Endometrium (tissue), 2 donors: ENCODE results near the gene GAS2L1.

ENCODE experiments used
- FAIRE-seq: peaks from 2 replicates; lab custom pipeline; 2012; peaks lifted over from hg19 to GRCh38; lab: Jason Lieb, UNC
- donor health status: control.
- donor health status: control.

The GAS2L1 gene

DNA sequence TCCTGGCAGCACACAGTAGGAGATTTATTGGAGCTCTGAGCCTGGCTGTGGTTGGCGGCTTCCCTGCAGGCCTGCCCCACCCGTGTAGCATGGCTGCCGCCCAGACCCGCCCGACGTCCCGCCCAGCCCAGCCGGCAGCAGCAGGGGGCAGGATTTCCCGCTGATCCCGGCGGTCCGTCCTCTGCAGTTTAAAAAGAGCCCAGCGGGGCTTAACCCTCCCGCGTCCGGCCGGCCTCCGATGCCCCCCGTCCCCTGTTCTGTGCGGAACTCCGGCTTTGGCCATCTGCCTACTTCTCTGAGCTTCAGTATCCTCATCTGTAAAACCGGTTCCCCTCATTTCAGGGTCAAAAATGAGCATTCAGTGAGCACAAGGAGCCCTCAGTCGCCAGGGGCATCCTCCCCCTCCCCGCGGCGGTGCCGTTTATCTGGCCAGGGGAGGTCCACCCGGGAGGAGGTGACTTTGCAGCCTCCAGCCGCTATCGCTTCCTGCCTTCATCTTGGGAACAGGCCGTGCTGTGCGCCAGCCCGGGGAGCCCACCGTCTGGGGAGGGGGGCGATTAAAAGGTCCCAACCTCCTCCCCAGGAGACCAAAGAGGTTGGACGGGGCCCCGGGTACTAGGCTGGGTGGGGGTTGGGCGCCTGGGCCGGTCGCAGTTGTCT, at the start of gene GAS2L1:
Gene GAS2L1 (plus strand): TSS at position 476 of the 660 bp plus-strand sequence. CDS start 1,456 bp downstream, outside the sequence.
- no peak for FAIRE-seq

GRCh38 chr22:29257751-29258181, 48.7 kb upstream of the GAS2L1 start:
- FAIRE-seq: no peak

GRCh38 chr22:29258407-29259252, 47.8 kb upstream of the GAS2L1 start:
- no peak for FAIRE-seq

DNA sequence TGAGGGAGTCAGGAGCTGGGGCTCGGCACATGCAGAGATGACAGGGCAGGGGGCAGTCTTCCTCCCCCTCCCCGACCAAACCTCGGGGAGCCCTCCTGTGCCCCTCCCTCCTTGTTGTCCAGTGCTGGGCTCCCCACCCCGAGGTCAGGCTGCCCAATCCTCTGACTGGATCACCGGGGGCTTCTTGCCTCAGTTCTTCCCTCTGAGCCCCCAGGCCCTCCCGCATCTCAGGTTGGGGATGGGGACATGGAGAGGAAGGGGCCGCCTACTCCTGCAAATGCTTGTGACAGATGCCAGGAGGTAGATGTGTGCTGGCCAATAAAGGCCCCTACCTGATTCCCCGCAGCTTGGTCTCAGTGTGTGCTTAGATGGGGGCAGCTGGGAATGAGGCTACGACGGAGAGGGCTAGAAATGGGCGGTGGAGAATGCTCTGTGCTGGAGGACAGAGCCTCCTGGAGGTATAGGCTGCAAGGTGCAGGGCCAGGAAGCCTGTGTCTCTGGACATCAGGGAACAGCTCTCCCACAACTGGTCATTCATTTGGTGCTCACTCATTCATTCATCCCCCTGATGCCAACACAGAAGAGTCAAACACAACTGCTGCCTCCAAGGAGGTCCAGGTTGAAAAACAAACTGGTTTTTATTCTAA, 47.1 kb upstream of the GAS2L1 start:
- no peak for FAIRE-seq

DNA sequence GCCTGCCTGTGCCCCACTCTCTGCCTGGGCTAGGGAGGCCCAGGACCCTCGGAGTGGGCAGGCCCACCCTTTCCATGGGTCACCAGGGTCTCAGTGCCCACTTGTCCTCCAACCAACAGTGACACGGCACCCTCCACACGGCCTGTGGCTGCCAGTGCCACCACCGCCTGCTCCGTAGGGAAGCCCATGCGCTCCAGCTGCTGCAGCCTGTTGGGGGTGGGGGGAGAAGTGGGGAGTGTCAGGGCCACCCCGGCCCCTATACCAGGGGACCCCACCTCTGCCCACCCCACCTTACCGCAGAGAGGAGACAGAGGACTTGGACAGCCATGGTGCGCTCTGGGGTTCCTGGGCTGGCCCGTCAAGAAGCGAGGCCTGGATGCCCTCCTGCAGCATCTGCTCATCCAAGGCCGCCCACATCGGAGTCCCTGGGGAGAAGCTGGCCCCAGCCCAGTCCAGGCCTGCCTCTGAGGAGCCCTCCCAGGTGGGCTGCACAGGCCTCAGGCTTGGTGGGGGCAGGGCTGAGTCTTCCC, 46.4 kb upstream of the GAS2L1 start:
- no peak for FAIRE-seq

DNA sequence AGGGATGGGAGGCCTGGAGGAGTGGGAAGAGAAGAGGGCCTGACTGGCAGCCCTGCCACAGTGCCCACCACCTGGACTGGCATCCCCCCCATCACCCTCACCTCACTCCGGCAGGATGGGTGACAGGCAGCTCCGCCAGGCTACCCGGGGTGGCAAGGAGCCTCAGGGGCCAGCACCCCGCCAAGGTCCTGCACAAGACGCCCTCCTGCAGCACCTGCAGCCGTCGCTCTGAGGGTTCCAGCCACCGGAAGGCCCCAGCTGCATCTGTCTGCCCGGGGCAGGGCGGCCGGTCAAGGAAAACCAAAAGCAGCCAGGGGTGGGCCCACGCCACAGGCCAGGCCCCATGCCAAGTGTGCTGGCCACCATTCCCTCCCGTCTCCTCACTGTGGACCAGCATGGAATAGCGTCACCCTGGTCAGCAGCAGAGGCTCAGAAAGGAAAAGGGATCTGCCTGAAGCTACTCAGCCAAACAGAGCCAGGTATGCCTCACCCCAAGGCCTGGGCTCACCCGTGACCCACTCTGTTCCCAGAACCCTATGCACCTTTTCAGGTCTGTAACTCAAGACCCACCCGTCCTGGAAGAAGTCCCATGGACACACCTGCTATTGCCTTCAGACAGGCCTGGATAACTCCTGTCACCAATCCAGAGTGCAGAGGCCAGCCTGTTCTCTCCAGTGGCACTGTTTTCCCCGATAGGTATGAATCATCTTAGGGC, 45.7 kb upstream of the GAS2L1 start:
- FAIRE-seq: no peak

- no peak for FAIRE-seq
These were observed 42.6 kb upstream of the GAS2L1 start for GRCh38 chr22:29263791-29264276.

GRCh38 chr22:29265305-29265704, 41.1 kb upstream of the GAS2L1 start:
- no peak for FAIRE-seq

GRCh38 chr22:29265929-29266328, 40.5 kb upstream of the GAS2L1 start:
- FAIRE-seq: no peak

GRCh38 chr22:29266564-29267461, 39.6 kb upstream of the GAS2L1 start:
- FAIRE-seq: no peak

DNA sequence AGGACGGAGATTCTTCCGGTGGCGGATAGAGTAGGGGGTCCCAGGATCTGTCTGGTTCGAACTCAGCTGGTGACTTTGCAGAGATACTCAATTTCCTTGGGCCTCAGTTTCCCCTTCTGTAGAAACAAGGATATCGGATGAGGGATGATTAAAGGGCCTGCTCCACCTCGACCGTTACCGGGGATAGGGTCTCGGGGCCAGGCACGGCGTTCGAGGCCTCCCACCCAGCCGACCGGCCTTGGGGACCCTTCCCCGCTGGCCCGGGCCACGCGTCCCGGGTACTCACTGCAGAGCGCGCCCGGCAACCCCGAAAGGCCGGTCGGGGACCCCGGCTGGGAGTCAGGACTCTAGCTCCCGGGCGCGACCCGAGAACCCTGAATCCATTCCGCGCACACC, 39.0 kb upstream of the GAS2L1 start:
- no peak for FAIRE-seq

DNA sequence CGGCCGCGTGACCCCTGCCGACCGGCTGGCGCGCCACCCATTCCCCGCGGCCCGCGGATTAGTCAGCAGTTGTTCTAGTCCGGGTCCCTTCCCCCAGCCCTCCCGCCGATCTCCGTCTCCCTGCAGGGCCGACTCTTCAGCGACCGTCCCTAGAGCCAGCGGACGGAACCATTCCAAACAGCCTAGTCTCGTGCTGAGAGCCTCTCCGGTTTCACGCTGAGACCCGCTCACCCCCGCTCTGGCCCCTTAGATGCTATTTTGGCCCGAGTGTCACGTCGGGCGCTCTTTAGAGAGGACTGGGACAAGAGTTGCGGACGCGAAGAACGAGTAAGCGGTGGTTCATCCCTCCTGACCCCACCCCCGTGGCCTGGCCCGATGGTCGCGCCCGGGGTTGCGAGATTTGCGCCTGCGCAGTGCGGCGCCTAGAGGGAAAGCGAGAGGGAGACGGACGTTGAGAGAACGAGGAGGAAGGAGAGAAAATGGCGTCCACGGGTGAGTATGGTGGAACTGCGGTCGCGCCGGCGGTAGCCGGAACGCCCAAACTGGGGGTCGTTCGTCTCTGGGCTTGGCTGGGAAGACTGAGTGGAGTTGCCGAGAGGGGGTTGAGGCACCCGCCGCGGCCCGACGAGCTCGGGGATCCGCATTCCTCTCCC, 38.5 kb upstream of the GAS2L1 start, which contains the start of the genes EWSR1 and RHBDD3:
Gene EWSR1 (plus strand): TSS at position 411 of the 653 bp plus-strand sequence. CDS start 69 bp downstream, at position 480.
Gene RHBDD3 (minus strand): TSS at position 124 of the 653 bp plus-strand sequence. CDS start 2,355 bp downstream, outside the sequence.
- FAIRE-seq: no peak

GRCh38 chr22:29268511-29269229, 37.8 kb upstream of the GAS2L1 start:
- FAIRE-seq: no peak

- FAIRE-seq: no peak
These were observed 37.2 kb upstream of the GAS2L1 start for GRCh38 chr22:29269230-29269604.

- no peak for FAIRE-seq
These were observed 36.5 kb upstream of the GAS2L1 start for GRCh38 chr22:29269731-29270474.

DNA sequence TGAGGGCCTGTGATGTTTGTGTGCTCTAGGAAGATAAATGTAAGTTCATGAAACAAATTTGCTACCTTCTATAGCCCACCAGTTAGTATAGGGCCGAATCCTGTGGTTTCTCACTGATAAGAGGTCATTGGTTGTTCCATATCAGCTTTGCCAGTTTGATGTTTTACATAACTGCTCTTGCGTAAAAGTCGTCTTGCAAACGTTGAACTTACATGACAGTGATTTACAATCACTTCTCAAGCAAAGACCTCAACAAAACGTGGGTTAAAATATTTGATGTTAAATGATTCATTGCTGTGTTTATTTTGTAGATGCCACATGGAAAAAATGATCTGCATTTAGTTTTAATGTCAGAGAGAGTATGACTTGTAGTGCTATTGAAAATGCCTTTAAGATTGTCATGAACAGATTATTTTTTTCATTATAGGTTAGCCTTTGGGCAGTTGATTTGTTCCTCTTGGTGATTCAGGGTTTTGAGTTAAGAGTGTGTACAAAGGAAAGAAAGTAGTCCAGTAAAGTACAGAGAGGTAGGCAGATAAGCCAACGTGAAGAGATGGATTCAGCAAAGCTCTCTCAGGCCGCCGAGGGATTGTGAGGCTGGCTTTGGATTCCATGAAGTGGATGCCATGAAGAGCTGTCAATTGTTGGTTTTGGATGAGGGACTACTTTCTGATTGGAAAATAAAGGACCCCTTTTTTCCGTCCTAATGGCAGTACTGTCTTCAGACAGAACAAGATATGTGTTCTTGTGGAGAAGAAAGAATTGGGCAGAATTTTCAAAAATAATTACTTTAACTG, 35.8 kb upstream of the GAS2L1 start:
- FAIRE-seq: no peak

- no peak for FAIRE-seq
These were observed 33.8 kb upstream of the GAS2L1 start for GRCh38 chr22:29272624-29273023.

GRCh38 chr22:29275167-29275566, 31.3 kb upstream of the GAS2L1 start:
- no peak for FAIRE-seq
